ENCODE results near the gene SLC44A5.

SLC44A5 gene

GRCh38 chr1:75588779-75589475 lies 22.0 kb downstream of the SLC44A5 start:
- no peak for DNase-seq

- DNase-seq = no peak
Observed at GRCh38 chr1:75587692-75588091, 23.2 kb downstream of the SLC44A5 start.

- DNase-seq = no peak
Observed at GRCh38 chr1:75583282-75583681, 27.6 kb downstream of the SLC44A5 start.

- DNase-seq = no peak
Observed at GRCh38 chr1:75582725-75583261, 28.1 kb downstream of the SLC44A5 start.

GRCh38 chr1:75579046-75579445 lies 31.9 kb downstream of the SLC44A5 start:
- DNase-seq = no peak

- DNase-seq = no peak
Observed at GRCh38 chr1:75575837-75576236, 35.1 kb downstream of the SLC44A5 start.

GRCh38 chr1:75567191-75567590 lies 43.7 kb downstream of the SLC44A5 start:
- DNase-seq = peak; percentile 21 to 70

- DNase-seq = no peak
Observed at GRCh38 chr1:75559800-75560199, 51.1 kb downstream of the SLC44A5 start.

GRCh38 chr1:75559136-75559535 lies 51.8 kb downstream of the SLC44A5 start:
- peak in 1 of 2 experiments; percentile 7 for DNase-seq

GRCh38 chr1:75554870-75555269 lies 56.0 kb downstream of the SLC44A5 start:
- DNase-seq = no peak

GRCh38 chr1:75554181-75554580 lies 56.7 kb downstream of the SLC44A5 start:
- no peak for DNase-seq

GRCh38 chr1:75550559-75550958 lies 60.4 kb downstream of the SLC44A5 start:
- DNase-seq = no peak

- no peak for DNase-seq
Observed at GRCh38 chr1:75548721-75549480, 62.0 kb downstream of the SLC44A5 start.

- no peak for DNase-seq
Observed at GRCh38 chr1:75543705-75544104, 67.2 kb downstream of the SLC44A5 start.

- no peak for DNase-seq
Observed at GRCh38 chr1:75542818-75543570, 67.9 kb downstream of the SLC44A5 start.

GRCh38 chr1:75539230-75540116 lies 71.4 kb downstream of the SLC44A5 start:
- DNase-seq = no peak

- DNase-seq = no peak
Observed at GRCh38 chr1:75533085-75533484, 77.8 kb downstream of the SLC44A5 start.

- DNase-seq = no peak
Observed at GRCh38 chr1:75531570-75531969, 79.3 kb downstream of the SLC44A5 start.

- DNase-seq = no peak
Observed at GRCh38 chr1:75529488-75529887, 81.4 kb downstream of the SLC44A5 start.

- DNase-seq = no peak
Observed at GRCh38 chr1:75528001-75528400, 82.9 kb downstream of the SLC44A5 start.

- no peak for DNase-seq
Observed at GRCh38 chr1:75522389-75522788, 88.5 kb downstream of the SLC44A5 start.

- no peak for DNase-seq
Observed at GRCh38 chr1:75521658-75522057, 89.3 kb downstream of the SLC44A5 start.

Measured in NCI-H526 (cell line).